Peyer's patch (tissue), 4 donors: ENCODE measurements around the gene RFPL1.

ENCODE experiments used
- CTCF ChIP-seq, 6 experiments: fragments of 450-650 bp in 4 of 6; fragments of 200-600 bp in 2 of 6; sonication (generic) in 1 of 6; IDR thresholded peaks; one replicate each; pipeline ENCODE4 v1.5.1; 2017 to 2019; ENCODE audit warnings: antibody characterized with exemption in 6 of 6, mild to moderate bottlenecking in 3 of 6, moderate library complexity in 1 of 6
- POLR2A ChIP-seq, 2 donors: fragments of 450-650 bp; IDR thresholded peaks; one replicate each; pipeline ENCODE4 v1.5.1; 2017; ENCODE audit warnings: antibody characterized with exemption in 2 of 2, mild to moderate bottlenecking in 2 of 2, moderate library complexity in 2 of 2

- no peak for TF ChIP-seq CTCF (IDR thresholded peaks at IDR 0.05)
- no peak for TF ChIP-seq POLR2A (IDR thresholded peaks at IDR 0.05)
Observed at GRCh38 chr22:29434288-29434687, 4.1 kb upstream of the RFPL1 start.
